Activated CD4-positive, alpha-beta T cell treated with anti-CD3 and anti-CD28 coated beads, Interleukin-2, amount 10 ng/mL, durations not matched to agents 24 days and 14 days (primary cell): ENCODE measurements around the gene TBC1D1. TPM values are rescaled to one million over a fixed set of nuclear protein-coding genes. Genes with fewer than 3 reads are reported as not detected.
"Not testable (repeated sequence)": the region's sequence is repeated elsewhere in the genome, so short reads cannot be mapped to it uniquely, and the experiment has no call there.

Source experiments
- DNase-seq: peaks from one replicate; pipeline ENCODE4 v3.0.0; 2022
- H3K27ac Mint-ChIP-seq: one replicate; pipeline ENCODE4 v1.8.0; 2022; ENCODE audit warnings: mild to moderate bottlenecking, mixed read lengths
- H3K27me3 Mint-ChIP-seq: one replicate; pipeline ENCODE4 v1.8.0; 2022; ENCODE audit warnings: mixed read lengths
- H3K36me3 Mint-ChIP-seq: one replicate; pipeline ENCODE4 v1.8.0; 2022; ENCODE audit warnings: low read depth, mild to moderate bottlenecking, mixed read lengths
- H3K4me1 Mint-ChIP-seq: one replicate; pipeline ENCODE4 v1.8.0; 2021; ENCODE audit warnings: mixed read lengths
- H3K4me3 Mint-ChIP-seq: one replicate; pipeline ENCODE4 v1.8.0; 2022; ENCODE audit warnings: mild to moderate bottlenecking, moderate library complexity, mixed read lengths
- H3K9me3 Mint-ChIP-seq: one replicate; pipeline ENCODE4 v1.8.0; 2021; ENCODE audit warnings: mixed read lengths
- intact Hi-C: fragments of 100-400 bp; cut with micrococcal nuclease; formaldehyde crosslinking; loops from one replicate; pipeline ENCODE4 v1.15.1; 2023
- total RNA-seq: library from RNA; stranded (reverse); gene quantifications from 2 replicates; pipeline ENCODE4 v1.2.3, GENCODE V29; 2022

Gene TBC1D1
- total RNA-seq, 1 donor from 2014 or later: 61.6 TPM

- no peak overlapping the region for H3K4me3 Mint-ChIP-seq
- no peaks in the 10 kb centered on the region for H3K9me3 Mint-ChIP-seq
- no peak overlapping the region for H3K27ac Mint-ChIP-seq
- peaks cover 5% of the 10 kb centered on the region for H3K4me1 Mint-ChIP-seq
- intact Hi-C loops: no loop called here
- peaks cover 9% of the 10 kb centered on the region for H3K36me3 Mint-ChIP-seq
- no peak for DNase-seq
- H3K27me3 Mint-ChIP-seq: no peaks in the 10 kb centered on the region
Measured at GRCh38 chr4:37922328-37922727, 31.4 kb downstream of the TBC1D1 start.

DNA sequence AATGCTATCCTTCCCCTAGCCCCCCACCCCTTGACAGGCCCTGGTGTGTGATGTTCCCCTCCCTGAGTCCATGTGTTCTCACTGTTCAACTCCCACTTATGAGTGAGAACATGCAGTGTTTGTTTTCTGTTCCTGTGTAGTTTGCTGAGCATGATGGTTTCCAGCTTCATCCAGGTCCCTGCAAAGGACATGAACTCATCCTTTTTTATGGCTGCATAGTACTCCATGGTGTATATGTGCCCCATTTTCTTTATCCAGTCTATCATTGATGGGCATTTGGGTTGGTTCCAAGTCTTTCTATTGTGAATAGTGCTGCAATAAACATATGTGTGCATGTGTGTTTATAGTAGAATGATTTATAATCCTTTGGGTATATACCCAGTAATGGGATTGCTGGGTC is 32.2 kb downstream of the TBC1D1 start:
- H3K4me3 Mint-ChIP-seq, H3K4me1 Mint-ChIP-seq, H3K27me3 Mint-ChIP-seq, intact Hi-C loops, DNase-seq, H3K36me3 Mint-ChIP-seq, H3K9me3 Mint-ChIP-seq, H3K27ac Mint-ChIP-seq: not testable (repeated sequence)

GRCh38 chr4:37924946-37925345 is 34.1 kb downstream of the TBC1D1 start:
- Mint-ChIP-seq H3K27ac (no peak overlapping the region), H3K4me1 (peaks cover 22% of the 10 kb centered on the region), H3K36me3 (peaks cover 11% of the 10 kb centered on the region), H3K9me3 (no peaks in the 10 kb centered on the region), H3K27me3 (no peaks in the 10 kb centered on the region), H3K4me3 (no peak overlapping the region)
- no peak for DNase-seq
- intact Hi-C loops: loop anchor here (5.0 kb wide), 1 partner anchor 52 kb away; no protein-coding TSS in a partner anchor

DNA sequence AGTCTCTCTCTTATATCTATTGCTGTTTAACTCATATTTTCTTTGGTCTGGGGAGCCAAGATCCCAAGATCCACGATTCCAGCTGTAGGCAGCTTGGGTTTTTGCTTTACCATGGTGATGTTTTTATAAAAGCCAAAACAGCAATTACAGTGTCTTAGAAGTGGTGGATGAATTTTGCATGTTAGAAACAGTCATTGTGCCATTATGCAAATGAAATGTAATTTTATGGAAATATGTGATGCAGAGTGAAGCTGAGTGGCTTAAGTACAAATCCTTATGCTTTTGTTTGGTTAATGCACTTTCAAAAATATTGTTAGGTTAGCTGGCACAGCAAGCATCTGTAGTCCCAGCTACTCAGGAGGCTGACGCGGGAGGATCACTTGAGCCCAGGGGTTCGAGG is 36.5 kb downstream of the TBC1D1 start:
- Mint-ChIP-seq H3K27me3 (no peaks in the 10 kb centered on the region), H3K4me3 (no peak overlapping the region), H3K36me3 (peaks cover 12% of the 10 kb centered on the region), H3K9me3 (no peaks in the 10 kb centered on the region), H3K4me1 (peaks cover 22% of the 10 kb centered on the region), H3K27ac (no peak overlapping the region)
- no peak for DNase-seq
- intact Hi-C loops: loop anchor here (5.0 kb wide), 1 partner anchor 50 kb away; no protein-coding TSS in a partner anchor

- no peak for DNase-seq
- H3K27me3 Mint-ChIP-seq: no peaks in the 10 kb centered on the region
- H3K36me3 Mint-ChIP-seq: peaks cover 10% of the 10 kb centered on the region
- H3K4me3 Mint-ChIP-seq: no peak overlapping the region
- peaks cover 2% of the 10 kb centered on the region for H3K9me3 Mint-ChIP-seq
- H3K27ac Mint-ChIP-seq: no peak overlapping the region
- intact Hi-C loops: loop anchor here (2.0 to 5.0 kb wide), 2 partner anchors 36 to 49 kb away; no protein-coding TSS in a partner anchor
- peaks cover 22% of the 10 kb centered on the region for H3K4me1 Mint-ChIP-seq
Measured at GRCh38 chr4:37928426-37929416, 37.8 kb downstream of the TBC1D1 start.

DNA sequence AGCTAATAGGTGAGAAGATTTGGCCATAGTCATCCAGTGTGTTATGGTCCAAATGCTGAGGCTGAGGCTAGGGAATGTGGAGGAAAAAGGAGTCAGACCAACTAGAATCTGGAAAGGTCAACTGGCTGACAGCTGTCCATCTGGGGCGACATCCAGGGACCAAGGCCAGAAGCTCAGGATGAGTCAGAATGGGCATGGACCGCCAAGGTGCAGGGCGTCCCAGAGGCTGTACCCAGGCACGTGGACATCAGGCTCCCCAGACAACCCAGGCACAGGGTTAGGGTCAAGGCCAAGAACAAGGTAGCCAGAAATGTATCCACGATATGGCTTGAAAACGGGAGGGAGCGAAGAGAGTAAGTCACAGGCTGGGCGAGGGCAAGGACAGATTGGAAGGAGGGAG is 43.2 kb downstream of the TBC1D1 start:
- Mint-ChIP-seq H3K4me1 (peaks cover 11% of the 10 kb centered on the region), H3K27ac (no peak overlapping the region), H3K36me3 (peaks cover 12% of the 10 kb centered on the region), H3K27me3 (no peaks in the 10 kb centered on the region), H3K4me3 (no peak overlapping the region), H3K9me3 (peaks cover 8% of the 10 kb centered on the region)
- no peak for DNase-seq
- intact Hi-C loops: no loop called here

DNA sequence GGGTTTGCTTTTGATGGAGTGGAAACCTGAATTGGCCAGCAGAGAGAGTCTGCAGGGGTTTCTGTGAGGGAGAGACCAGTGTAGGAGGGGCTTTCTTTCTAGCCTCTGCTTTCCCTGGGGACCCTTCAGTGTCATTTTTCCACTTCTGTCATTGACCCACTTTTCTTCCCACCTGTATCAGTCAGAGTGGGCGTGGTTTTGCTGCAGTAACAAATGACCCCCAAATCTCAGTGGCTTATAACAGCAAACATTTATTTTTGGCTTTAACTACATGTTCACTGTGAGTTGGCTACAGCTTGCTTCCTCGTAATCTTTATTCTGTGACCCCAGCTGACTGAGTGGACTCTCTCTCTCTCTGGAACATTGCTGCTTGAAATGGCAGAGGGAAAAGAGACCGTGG is 43.7 kb downstream of the TBC1D1 start:
- Mint-ChIP-seq H3K27ac (no peak overlapping the region), H3K4me3 (no peak overlapping the region), H3K27me3 (no peaks in the 10 kb centered on the region), H3K36me3 (peaks cover 12% of the 10 kb centered on the region), H3K9me3 (peaks cover 8% of the 10 kb centered on the region), H3K4me1 (peaks cover 6% of the 10 kb centered on the region)
- no peak for DNase-seq
- intact Hi-C loops: no loop called here

DNA sequence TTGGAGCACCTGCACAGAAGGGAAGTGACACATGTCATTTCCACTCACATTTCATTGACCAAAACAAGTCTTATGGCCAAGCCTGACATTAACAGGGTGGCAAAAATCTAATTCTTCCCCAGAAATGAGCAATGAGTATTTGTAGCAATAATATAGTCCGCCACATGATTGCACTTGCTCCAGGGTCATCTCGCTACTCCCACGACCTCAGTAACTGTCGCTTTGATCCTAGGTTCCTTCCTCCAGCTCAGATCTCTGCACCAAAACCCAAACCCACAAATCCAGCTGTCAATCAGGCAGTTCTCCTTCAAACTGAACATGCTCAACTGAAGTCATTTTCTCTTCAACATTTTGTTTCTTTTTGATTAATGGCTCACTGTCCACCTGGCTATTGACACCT is 44.1 kb downstream of the TBC1D1 start:
- Mint-ChIP-seq H3K36me3 (peaks cover 10% of the 10 kb centered on the region), H3K4me3 (no peak overlapping the region), H3K27ac (no peak overlapping the region), H3K27me3 (no peaks in the 10 kb centered on the region), H3K9me3 (peaks cover 8% of the 10 kb centered on the region), H3K4me1 (peaks cover 3% of the 10 kb centered on the region)
- intact Hi-C loops: no loop called here
- DNase-seq: no peak

- Mint-ChIP-seq H3K4me3 (no peak overlapping the region), H3K9me3 (peaks cover 19% of the 10 kb centered on the region), H3K27me3 (no peaks in the 10 kb centered on the region), H3K4me1 (peaks cover 2% of the 10 kb centered on the region), H3K27ac (no peak overlapping the region), H3K36me3 (peaks cover 9% of the 10 kb centered on the region)
- no peak for DNase-seq
- intact Hi-C loops: no loop called here
Measured at GRCh38 chr4:37936889-37937498, 46.1 kb downstream of the TBC1D1 start.

DNA sequence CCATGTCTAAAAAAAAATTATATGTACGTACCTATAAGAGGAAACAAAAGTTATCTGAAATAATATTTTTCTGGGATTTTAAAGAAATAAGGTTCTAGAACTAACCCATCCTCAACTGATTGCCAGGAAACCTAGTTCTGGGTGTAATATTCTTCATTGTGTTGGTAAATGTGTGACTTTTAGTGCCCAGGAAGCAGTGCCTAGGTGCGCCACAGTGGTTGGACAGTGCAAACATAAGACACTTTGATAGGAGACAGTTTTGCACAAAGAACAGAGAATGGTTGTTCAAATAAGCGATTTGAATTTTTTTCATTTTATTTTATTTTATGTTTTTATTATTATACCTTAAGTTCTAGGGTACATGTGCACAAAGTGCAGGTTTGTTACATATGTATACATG is 47.3 kb downstream of the TBC1D1 start:
- Mint-ChIP-seq H3K9me3 (peaks cover 19% of the 10 kb centered on the region), H3K27ac (no peak overlapping the region), H3K4me3 (no peak overlapping the region), H3K27me3 (no peaks in the 10 kb centered on the region), H3K36me3 (peaks cover 10% of the 10 kb centered on the region), H3K4me1 (peaks cover 2% of the 10 kb centered on the region)
- intact Hi-C loops: no loop called here
- DNase-seq: no peak

GRCh38 chr4:37946503-37947179 is 55.8 kb downstream of the TBC1D1 start:
- Mint-ChIP-seq H3K4me3 (no peak overlapping the region), H3K27ac (no peak overlapping the region), H3K27me3 (no peaks in the 10 kb centered on the region), H3K36me3 (peaks cover 3% of the 10 kb centered on the region), H3K9me3 (peaks cover 2% of the 10 kb centered on the region), H3K4me1 (peaks cover 3% of the 10 kb centered on the region)
- DNase-seq: no peak
- intact Hi-C loops: no loop called here

DNA sequence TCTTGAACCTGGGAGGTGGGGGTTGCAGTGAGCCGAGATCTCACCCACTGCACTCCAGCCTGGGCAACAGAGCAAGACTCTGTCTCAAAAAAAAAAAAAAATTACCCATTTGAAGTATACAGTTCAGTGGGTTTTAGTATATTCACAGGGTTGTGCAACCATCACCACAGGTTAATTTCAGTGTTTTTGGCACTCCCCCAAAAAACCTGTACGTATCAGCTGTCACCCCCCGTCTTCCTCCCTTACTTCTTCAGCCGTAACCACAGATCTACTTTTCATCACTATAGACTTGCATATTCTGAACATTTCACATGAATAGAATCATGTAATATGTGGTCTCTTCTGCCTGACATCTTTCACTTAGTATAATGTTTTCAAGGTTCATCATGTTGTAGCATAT is 57.7 kb downstream of the TBC1D1 start:
- Mint-ChIP-seq H3K9me3 (no peaks in the 10 kb centered on the region), H3K27ac (no peak overlapping the region), H3K4me3 (no peak overlapping the region), H3K4me1 (peaks cover 3% of the 10 kb centered on the region), H3K36me3 (peaks cover 5% of the 10 kb centered on the region), H3K27me3 (no peaks in the 10 kb centered on the region)
- intact Hi-C loops: no loop called here
- DNase-seq: no peak

GRCh38 chr4:37949636-37950426 is 58.9 kb downstream of the TBC1D1 start:
- Mint-ChIP-seq H3K4me3 (no peak overlapping the region), H3K9me3 (peaks cover 6% of the 10 kb centered on the region), H3K27me3 (no peaks in the 10 kb centered on the region), H3K4me1 (peaks cover 10% of the 10 kb centered on the region), H3K27ac (no peak overlapping the region), H3K36me3 (peaks cover 11% of the 10 kb centered on the region)
- intact Hi-C loops: no loop called here
- DNase-seq: no peak
